Hematopoietic multipotent progenitor cell treated with erythropoietin and hydrocortisone succinate and interleukin-3 and kit ligand, for 15 days (in vitro differentiated cells): ENCODE measurements around the gene TWIST2.

ENCODE experiments used
- DNase-seq: peaks from one replicate; pipeline ENCODE4 v3.0.0-alpha.2; 2015; ENCODE audit warnings: low spot score

TWIST2 gene

GRCh38 chr2:238856713-238857567 lies 9.1 kb downstream of the TWIST2 start:
- DNase-seq: no peak

- no peak for DNase-seq
These were observed 10.1 kb downstream of the TWIST2 start for GRCh38 chr2:238857959-238858358.

- no peak for DNase-seq
These were observed 11.9 kb downstream of the TWIST2 start for GRCh38 chr2:238859636-238860347.

GRCh38 chr2:238861013-238861730 lies 13.3 kb downstream of the TWIST2 start:
- no peak for DNase-seq

- DNase-seq: no peak
These were observed 14.0 kb downstream of the TWIST2 start for GRCh38 chr2:238861766-238862315.

GRCh38 chr2:238862701-238863100 lies 14.8 kb downstream of the TWIST2 start:
- DNase-seq: no peak

GRCh38 chr2:238863231-238863630 lies 15.3 kb downstream of the TWIST2 start:
- DNase-seq: no peak

- no peak for DNase-seq
These were observed 15.9 kb downstream of the TWIST2 start for GRCh38 chr2:238863749-238864206.

GRCh38 chr2:238864207-238865014 lies 16.5 kb downstream of the TWIST2 start:
- no peak for DNase-seq

GRCh38 chr2:238865015-238865719 lies 17.3 kb downstream of the TWIST2 start:
- no peak for DNase-seq

GRCh38 chr2:238865744-238866355 lies 18.0 kb downstream of the TWIST2 start:
- no peak for DNase-seq

- no peak for DNase-seq
These were observed 18.9 kb downstream of the TWIST2 start for GRCh38 chr2:238866656-238867277.

GRCh38 chr2:238868067-238868524 lies 20.2 kb downstream of the TWIST2 start:
- no peak for DNase-seq

- no peak for DNase-seq
These were observed 20.9 kb downstream of the TWIST2 start for GRCh38 chr2:238868616-238869292.

GRCh38 chr2:238869293-238870124 lies 21.6 kb downstream of the TWIST2 start:
- DNase-seq: no peak

- no peak for DNase-seq
These were observed 22.4 kb downstream of the TWIST2 start for GRCh38 chr2:238870261-238870660.

GRCh38 chr2:238872026-238872425 lies 24.1 kb downstream of the TWIST2 start:
- DNase-seq: no peak
